ENCODE results near the gene F8A2.

Gene F8A2

DNA sequence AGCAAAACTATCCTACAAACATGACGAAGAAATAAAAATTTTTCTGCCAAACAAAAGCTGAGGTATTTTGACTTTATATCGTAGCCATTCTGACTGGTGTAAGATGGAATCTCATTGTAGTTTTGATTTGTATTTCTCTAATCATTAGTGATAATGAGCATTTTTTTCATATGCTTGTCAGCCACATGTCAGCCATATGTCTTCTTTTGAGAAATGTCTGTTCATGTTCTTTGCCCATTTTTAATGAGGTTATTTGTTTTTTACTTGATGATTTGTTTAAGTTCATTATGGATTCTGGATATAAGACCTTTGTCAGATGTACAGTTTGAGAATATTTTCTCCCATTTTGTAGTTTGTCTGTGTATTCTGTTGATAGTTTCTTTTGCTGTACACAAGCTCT lies 24.5 kb downstream of the F8A2 start:
- TF ChIP-seq, protein P1, sequence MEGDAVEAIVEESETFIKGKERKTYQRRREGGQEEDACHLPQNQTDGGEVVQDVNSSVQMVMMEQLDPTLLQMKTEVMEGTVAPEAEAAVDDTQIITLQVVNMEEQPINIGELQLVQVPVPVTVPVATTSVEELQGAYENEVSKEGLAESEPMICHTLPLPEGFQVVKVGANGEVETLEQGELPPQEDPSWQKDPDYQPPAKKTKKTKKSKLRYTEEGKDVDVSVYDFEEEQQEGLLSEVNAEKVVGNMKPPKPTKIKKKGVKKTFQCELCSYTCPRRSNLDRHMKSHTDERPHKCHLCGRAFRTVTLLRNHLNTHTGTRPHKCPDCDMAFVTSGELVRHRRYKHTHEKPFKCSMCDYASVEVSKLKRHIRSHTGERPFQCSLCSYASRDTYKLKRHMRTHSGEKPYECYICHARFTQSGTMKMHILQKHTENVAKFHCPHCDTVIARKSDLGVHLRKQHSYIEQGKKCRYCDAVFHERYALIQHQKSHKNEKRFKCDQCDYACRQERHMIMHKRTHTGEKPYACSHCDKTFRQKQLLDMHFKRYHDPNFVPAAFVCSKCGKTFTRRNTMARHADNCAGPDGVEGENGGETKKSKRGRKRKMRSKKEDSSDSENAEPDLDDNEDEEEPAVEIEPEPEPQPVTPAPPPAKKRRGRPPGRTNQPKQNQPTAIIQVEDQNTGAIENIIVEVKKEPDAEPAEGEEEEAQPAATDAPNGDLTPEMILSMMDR (IDR thresholded peaks at IDR 0.05; ENCODE audit: control insufficient read depth, insufficient read depth, low read depth, low read length, missing control alignments) = no peak
- no peak for DNase-seq (ENCODE audit: low read depth)
- no peak overlapping the region for H3K4me3 ChIP-seq (ENCODE audit: control insufficient read depth, low read depth, low read length)

DNA sequence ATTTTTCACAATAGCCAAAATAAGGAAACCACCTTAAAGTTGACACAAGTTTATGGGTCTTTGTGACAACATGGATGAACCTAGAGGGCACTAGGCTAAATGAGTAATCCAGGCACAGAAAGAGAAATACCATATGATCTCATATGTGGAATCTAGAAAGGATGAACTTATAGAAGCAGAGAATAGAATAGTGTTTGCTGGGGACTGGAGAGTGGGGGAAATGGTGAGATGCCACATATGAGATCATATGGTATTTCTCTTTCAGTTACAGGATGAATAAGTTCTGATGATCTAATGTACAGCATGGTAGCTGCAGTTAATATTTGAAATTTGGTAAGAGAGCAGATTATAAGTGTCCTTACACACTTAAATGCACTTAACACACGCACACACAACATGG lies 35.9 kb downstream of the F8A2 start:
- DNase-seq (ENCODE audit: low read depth) = no peak
- TF ChIP-seq, protein P1 (IDR thresholded peaks at IDR 0.05; ENCODE audit: control insufficient read depth, insufficient read depth, low read depth, low read length, missing control alignments) = no peak

More for the DNA sequence above, 35.9 kb downstream of the F8A2 start:
- no peak overlapping the region for H3K4me3 ChIP-seq (ENCODE audit: control insufficient read depth, low read depth, low read length)
